Activated CD8-positive, alpha-beta T cell treated with anti-CD3 and anti-CD28 coated beads for 36 hours (primary cell): Measurements from ENCODE around the gene EXOSC9. TPM values are rescaled to one million over a fixed set of nuclear protein-coding genes. Genes with fewer than 3 reads are reported as not detected.

Experiments used
- ATAC-seq: fragments of 200-7000 bp; cut with Tn5 transposase; one replicate; pipeline ENCODE4 v1.10.0; 2021; ENCODE audit warnings: mild to moderate bottlenecking, moderate library complexity
- CTCF ChIA-PET: fragments of 350-600 bp; sonication (Branson Sonifier 250); formaldehyde crosslinking; loops from one replicate; lab custom pipeline; 2021; ENCODE audit warnings: antibody characterized with exemption; lab: Charles Lee
- POLR2A ChIA-PET: fragments of 350-600 bp; sonication (Branson Sonifier 250); formaldehyde crosslinking; loops from one replicate; lab custom pipeline; 2021; ENCODE audit warnings: antibody characterized with exemption; lab: Charles Lee
- DNase-seq: peaks from one replicate; pipeline ENCODE4 v3.0.0-alpha.2; 2020
- H3K27ac Mint-ChIP-seq: one replicate; pipeline ENCODE4 v1.8.0; 2021; ENCODE audit warnings: mild to moderate bottlenecking, mixed read lengths
- H3K27me3 Mint-ChIP-seq: one replicate; pipeline ENCODE4 v1.8.0; 2021; ENCODE audit warnings: mixed read lengths
- H3K36me3 Mint-ChIP-seq: one replicate; pipeline ENCODE4 v1.8.0; 2021; ENCODE audit warnings: low read depth, mixed read lengths
- H3K4me1 Mint-ChIP-seq: one replicate; pipeline ENCODE4 v1.8.0; 2021; ENCODE audit warnings: low read depth, mixed read lengths
- H3K4me3 Mint-ChIP-seq: one replicate; pipeline ENCODE4 v1.8.0; 2021; ENCODE audit warnings: mild to moderate bottlenecking, moderate library complexity, mixed read lengths
- H3K9me3 Mint-ChIP-seq: one replicate; pipeline ENCODE4 v1.8.0; 2021; ENCODE audit warnings: mixed read lengths
- intact Hi-C: fragments of 100-400 bp; cut with micrococcal nuclease; formaldehyde crosslinking; loops from one replicate; pipeline ENCODE4 v1.10.0; 2022
- total RNA-seq, 2 experiments: library from RNA; stranded (reverse); gene quantifications; one replicate each; pipeline ENCODE4 v1.2.3, GENCODE V29; 2021
- TF ChIP-seq, protein P1 (sequence below): fragments of 200-600 bp; IDR thresholded peaks from one replicate; pipeline ENCODE4 v1.8.0; 2022; ENCODE audit warnings: antibody characterized with exemption, mild to moderate bottlenecking

Gene EXOSC9
- total RNA-seq, 2 experiments from 2014 or later: 75.8 to 76.8 TPM

DNA sequence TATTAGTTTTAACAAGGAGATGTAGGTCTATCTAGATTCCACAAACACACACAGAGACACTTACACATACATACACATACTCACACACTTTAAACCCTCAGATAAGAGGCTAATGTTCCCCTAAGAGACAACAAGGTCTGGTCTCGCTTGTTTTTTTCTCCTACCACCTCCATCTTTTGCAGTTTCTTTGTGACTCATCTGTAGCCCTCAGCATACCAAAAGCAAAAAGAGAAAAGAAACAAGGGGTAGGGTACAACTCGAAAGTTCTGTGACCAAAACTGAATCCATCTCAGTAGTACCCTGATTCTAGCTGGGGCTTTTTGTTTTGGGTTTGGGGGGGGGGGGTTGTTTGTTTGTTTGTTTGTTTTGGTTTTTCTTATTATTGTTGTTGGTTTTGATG, 12.2 kb upstream of the EXOSC9 start:
- ATAC-seq: peak; percentile 49
- Mint-ChIP-seq H3K27me3 (peaks cover 25% of the 10 kb centered on the region), H3K9me3 (peaks cover under 1% of the 10 kb centered on the region), H3K36me3 (no peaks in the 10 kb centered on the region), H3K4me3 (no peak overlapping the region), H3K27ac (no peak overlapping the region), H3K4me1 (peaks cover 6% of the 10 kb centered on the region)
- intact Hi-C loops: no loop called here
- TF ChIP-seq, protein P1, sequence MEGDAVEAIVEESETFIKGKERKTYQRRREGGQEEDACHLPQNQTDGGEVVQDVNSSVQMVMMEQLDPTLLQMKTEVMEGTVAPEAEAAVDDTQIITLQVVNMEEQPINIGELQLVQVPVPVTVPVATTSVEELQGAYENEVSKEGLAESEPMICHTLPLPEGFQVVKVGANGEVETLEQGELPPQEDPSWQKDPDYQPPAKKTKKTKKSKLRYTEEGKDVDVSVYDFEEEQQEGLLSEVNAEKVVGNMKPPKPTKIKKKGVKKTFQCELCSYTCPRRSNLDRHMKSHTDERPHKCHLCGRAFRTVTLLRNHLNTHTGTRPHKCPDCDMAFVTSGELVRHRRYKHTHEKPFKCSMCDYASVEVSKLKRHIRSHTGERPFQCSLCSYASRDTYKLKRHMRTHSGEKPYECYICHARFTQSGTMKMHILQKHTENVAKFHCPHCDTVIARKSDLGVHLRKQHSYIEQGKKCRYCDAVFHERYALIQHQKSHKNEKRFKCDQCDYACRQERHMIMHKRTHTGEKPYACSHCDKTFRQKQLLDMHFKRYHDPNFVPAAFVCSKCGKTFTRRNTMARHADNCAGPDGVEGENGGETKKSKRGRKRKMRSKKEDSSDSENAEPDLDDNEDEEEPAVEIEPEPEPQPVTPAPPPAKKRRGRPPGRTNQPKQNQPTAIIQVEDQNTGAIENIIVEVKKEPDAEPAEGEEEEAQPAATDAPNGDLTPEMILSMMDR: no peak
- no peak for DNase-seq
- POLR2A ChIA-PET: no interaction called here
- CTCF ChIA-PET: no interaction called here

DNA sequence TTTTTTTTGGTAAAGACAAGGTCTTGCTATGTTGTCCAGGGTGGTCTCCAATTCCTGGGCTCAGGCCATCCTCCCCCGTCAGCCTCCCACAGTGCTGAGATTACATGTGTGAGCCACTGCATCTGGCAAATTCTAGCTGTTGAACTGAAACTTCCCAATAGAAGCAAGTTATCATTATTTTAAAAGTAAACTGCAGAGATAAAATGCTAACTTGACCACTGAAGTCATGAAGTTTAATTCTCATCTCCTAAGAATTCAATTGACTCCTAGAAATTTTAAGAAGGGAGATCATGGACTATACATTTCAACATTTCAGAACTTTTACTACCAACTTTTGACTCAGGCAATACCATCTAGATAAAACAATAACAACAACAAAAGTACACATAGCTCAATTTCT, 11.7 kb upstream of the EXOSC9 start:
- ATAC-seq (no peak), DNase-seq (no peak)
- TF ChIP-seq, protein P1: no peak
- H3K4me3 Mint-ChIP-seq: no peak overlapping the region
- ChIA-PET POLR2A (no interaction called here), CTCF (no interaction called here)
- intact Hi-C loops: no loop called here
- H3K36me3 Mint-ChIP-seq: no peaks in the 10 kb centered on the region
- H3K4me1 Mint-ChIP-seq: peaks cover 6% of the 10 kb centered on the region
- no peaks in the 10 kb centered on the region for H3K9me3 Mint-ChIP-seq
- no peak overlapping the region for H3K27ac Mint-ChIP-seq
- peaks cover 28% of the 10 kb centered on the region for H3K27me3 Mint-ChIP-seq

DNA sequence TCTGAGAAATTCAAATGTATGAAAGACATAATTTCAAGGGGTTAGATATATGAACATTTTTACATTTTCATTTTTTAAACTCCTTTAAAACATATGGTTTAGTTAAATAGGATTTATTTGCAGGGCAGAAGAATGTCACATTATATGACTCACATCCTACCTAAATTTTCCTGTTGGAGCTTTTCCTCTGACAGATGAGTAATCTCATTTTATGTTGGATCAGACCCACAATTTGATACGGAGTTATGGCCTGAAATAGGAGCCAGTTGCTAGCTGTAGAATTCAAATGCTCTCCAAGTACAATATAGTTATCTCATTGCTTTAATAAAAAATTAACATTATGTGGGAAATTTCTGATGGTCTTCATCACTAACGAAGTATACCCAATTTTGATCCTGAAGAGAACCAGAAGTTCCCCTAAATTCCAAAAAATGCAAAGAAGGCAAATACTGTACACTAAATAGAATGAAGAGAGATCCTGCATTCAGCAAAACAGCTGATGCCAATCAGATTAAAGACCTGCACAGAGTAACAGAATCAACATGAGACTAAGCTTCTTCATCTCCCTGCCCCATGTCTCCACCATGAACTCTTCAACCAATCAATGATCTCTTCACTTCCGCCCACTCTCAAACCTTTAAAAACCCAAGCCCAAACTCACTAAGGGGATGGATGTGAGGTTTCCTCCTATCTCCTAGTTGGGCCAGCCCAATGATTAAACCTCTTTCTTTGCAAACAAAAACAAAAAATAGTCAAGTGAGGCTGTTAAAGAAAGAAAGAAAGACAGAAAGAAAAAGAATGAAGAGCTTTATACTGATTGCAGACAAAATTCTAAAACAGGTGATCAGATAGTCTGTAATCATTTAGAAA, 10.9 kb upstream of the EXOSC9 start:
- ATAC-seq: no peak
- Mint-ChIP-seq H3K9me3 (no peaks in the 10 kb centered on the region), H3K36me3 (no peaks in the 10 kb centered on the region), H3K4me3 (no peak overlapping the region), H3K27me3 (peaks cover 30% of the 10 kb centered on the region), H3K27ac (no peak overlapping the region), H3K4me1 (peaks cover 6% of the 10 kb centered on the region)
- TF ChIP-seq, protein P1: no peak
- intact Hi-C loops: no loop called here
- no peak for DNase-seq
- POLR2A ChIA-PET: no interaction called here
- CTCF ChIA-PET: no interaction called here

DNA sequence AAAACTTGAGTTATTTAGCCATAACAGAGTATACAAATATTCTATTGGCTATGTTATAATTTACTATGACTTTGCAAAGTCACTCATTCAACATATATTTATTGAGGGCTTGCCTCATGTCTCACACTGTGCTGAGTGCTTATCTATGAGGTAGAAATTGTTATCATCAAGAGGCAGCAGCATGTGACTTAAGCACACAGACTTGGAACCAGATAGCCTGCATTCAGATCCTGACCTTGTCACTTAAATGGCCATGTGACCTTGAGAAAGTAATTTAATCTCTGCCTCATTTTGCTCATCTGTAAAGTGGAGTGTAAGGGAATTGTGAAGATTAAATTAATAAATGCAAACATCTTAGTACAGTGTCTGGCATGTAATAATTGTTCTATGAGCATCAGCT, 10.1 kb upstream of the EXOSC9 start:
- DNase-seq (no peak), ATAC-seq (no peak)
- CTCF ChIA-PET: no interaction called here
- Mint-ChIP-seq H3K36me3 (no peaks in the 10 kb centered on the region), H3K9me3 (no peaks in the 10 kb centered on the region), H3K27ac (no peak overlapping the region), H3K27me3 (peaks cover 25% of the 10 kb centered on the region), H3K4me3 (no peak overlapping the region), H3K4me1 (peaks cover 12% of the 10 kb centered on the region)
- TF ChIP-seq, protein P1: no peak
- POLR2A ChIA-PET: no interaction called here
- intact Hi-C loops: no loop called here

DNA sequence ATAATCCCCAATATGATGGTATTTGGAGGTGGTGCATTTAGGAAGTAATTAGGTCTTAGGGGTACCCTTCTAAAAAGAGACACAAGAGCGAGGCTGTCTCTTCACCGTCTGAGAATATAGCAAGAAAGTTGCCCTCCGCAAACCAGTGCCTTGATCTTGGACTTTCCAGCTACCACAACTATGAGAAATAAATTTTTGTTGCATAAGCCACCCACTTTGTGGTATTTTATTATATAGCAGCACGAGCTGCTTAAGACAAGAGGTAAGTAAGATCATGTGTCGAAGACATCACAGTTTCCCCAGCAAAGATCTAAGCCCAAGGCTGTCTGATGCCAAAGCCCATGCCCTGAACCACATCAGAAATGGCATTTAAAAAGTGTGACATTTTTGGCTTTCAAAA, 9.6 kb upstream of the EXOSC9 start:
- TF ChIP-seq, protein P1: no peak
- Mint-ChIP-seq H3K27me3 (peaks cover 25% of the 10 kb centered on the region), H3K36me3 (no peaks in the 10 kb centered on the region), H3K27ac (no peak overlapping the region), H3K4me3 (no peak overlapping the region), H3K9me3 (no peaks in the 10 kb centered on the region), H3K4me1 (peaks cover 14% of the 10 kb centered on the region)
- DNase-seq: no peak
- ChIA-PET POLR2A (no interaction called here), CTCF (no interaction called here)
- no peak for ATAC-seq
- intact Hi-C loops: no loop called here
